Endothelial cell of hepatic sinusoid (primary cell): ENCODE results near the gene NUP50.
"Not testable (repeated sequence)": the region's sequence is repeated elsewhere in the genome, so short reads cannot be mapped to it uniquely, and the experiment has no call there.

Source experiments
- in situ Hi-C: cut with HindIII; loops from 2 replicates; pipeline ENCODE4 v1.10.0; 2017; ENCODE audit warnings: low sequenced_read_pairs

NUP50 gene

DNA sequence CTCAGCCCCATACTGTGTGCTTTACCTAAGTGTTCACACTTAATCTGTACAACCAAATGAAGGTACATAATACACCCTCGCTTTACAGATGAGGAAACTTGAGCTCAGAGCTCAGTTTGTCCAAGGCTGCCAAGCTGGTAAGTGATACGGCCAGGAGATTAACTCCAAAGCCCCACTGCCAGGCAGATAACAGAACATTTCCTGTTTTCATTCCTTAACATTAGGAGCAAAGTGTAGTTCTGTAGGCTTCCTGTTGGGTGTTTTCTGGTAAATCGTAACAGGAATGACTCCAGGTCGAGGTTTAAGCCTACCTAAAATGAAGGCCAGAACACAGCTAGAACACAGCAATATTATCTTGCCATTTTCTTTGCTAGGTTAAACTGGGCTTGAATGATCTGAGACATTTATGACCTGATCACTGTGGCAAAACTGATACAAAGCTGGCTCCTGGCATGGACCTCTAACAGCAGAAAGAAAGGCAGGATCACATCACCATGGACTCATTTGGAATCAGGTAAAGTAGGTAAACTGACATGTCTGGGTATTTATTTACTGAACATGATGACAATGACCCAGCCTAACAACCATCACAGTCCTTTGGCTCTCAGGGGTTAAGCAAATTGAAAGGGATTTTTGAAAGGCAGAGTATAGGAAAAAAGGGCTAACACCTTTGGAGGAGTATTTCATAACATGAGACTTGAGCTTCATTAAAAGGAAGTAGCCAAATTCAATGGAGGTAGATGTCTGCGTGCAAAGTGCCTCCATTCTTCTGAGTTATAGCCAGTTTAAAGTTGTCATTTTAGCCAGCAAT lies 3.9 kb upstream of the NUP50 start:
- in situ Hi-C loops, result no loop called here

GRCh38 chr22:45162531-45162930 lies 1.2 kb upstream of the NUP50 start:
- in situ Hi-C loops, result no loop called here

DNA sequence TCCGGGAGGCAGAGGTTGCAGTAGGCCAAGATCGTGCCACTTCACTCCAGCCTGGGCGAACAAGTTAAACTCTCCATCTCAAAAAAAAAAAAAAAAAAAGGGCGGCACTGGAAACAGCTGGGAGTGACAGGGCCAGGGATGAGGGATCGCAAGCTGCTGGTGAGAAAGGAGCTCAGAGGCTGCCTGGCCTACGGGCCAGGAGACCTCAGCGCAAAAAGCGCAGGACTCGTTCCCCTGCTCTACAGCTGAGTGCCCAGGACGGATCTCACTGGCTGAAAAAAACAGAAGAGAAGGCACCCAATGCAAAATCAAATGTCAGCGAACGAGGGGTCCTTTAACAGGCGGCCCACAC lies 650 bp upstream of the NUP50 start:
- in situ Hi-C loops, result no loop called here

- in situ Hi-C loops, result no loop called here
Observed at GRCh38 chr22:45164270-45165088, 754 bp downstream of the NUP50 start.

- in situ Hi-C loops, result no loop called here
Observed at GRCh38 chr22:45166932-45167331, 3.2 kb downstream of the NUP50 start.

DNA sequence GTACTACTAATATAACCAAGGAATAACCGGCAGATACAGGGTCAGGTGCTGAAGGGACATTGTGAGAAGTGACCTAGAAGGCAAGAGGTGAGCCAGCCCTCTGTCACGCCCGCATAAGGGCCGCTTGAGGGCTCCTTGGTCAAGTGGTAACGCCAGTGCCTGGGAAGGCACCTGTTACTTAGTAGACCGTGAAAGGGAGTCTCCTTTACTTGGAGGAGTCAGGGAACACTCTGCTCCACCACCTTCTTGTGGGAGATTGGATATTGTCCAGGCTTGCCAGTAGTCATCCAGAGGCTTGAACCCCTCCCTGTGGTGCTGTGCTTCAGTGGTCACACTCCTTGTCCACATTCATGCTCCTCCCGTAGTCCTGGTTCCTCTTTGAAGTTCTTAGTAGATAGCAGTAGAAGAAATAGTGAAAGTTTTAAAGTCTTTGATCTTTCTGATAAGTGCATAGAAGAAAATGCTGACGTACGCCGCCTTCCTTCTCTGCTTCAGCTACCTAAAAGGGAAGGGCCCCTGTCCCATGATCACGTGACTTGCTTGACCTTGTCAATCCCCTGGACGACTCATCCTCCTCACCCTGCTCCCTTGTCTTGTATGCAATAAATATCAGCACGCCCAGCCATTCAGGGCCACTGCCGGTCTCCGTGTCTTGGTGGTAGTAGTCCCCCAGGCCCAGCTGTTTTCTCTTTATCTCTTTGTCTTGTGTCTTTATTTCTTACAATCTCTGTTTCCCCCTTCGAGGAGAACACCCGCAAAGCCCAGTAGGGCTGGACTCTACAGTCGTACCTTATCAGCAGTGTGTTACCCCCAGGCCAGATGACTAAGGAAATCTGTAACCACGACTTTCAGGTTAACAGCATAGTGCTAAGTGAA lies 6.1 kb downstream of the NUP50 start:
- in situ Hi-C loops, result no loop called here

GRCh38 chr22:45171830-45172229 lies 8.1 kb downstream of the NUP50 start:
- in situ Hi-C loops, result no loop called here

- in situ Hi-C loops, result no loop called here
Observed at GRCh38 chr22:45172881-45173585, 9.3 kb downstream of the NUP50 start.

DNA sequence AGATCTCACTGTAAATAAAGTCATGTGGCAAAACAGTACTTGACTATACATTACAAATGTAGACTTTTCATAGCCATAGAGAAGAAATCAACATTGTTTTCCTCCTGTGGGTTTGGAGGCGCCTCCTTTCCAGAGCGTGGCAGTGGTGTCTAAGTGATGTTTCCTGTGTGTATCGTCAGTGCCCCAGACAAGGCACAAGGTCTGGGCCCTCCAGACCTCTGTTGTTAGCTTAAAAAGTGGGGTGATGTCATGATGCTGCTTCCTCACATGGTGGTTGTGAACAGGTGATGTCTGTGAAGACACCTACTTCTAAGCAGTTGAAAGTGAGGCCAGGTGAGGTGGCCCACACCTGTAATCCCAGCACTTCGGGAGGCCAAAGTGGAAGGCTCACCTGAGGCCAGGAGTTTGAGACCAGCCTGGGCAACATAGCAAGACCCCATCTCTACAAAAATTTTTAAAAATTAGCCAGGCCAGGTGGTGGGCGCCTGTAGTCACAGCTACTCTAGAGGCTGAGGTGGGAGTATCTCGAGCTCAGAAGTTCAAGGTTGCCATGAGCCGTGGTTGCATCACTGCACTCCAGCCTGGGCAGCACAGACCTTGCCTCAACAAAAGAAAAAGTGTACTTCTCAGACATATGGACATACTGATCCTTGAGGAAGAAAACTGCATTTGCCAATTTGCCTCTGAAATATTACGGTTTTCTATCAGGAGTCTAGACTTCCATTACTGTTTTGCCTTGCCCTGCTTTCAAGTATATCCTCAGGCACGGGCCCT lies 15.7 kb downstream of the NUP50 start:
- in situ Hi-C loops, result loop anchor here (10.0 kb wide), 1 partner anchor 155 kb away; no protein-coding TSS in a partner anchor

GRCh38 chr22:45180146-45180679 lies 16.5 kb downstream of the NUP50 start:
- in situ Hi-C loops, result loop anchor here (10.0 kb wide), 1 partner anchor 155 kb away; no protein-coding TSS in a partner anchor

DNA sequence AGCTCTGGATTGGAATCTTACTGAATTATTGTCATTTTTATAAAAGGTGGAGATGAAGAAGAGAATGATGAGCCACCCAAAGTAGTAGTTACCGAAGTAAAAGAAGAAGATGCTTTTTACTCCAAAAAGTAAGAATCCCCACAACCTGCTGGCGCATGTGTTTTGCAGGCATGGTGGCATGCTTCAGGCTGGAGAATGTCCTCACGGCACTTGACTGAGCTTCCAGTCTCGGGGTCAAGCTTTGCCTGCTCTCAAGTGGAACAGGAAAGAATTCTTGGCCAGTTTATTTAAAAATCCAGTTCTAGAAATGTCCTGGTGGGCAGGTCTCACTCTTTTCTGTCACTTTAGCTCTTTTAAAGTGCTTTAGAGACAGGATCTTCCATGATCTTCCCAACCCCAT lies 17.5 kb downstream of the NUP50 start:
- in situ Hi-C loops, result loop anchor here (10.0 kb wide), 1 partner anchor 154 kb away; no protein-coding TSS in a partner anchor

- in situ Hi-C loops, result loop anchor here (10.0 kb wide), 1 partner anchor 153 kb away; no protein-coding TSS in a partner anchor
Observed at GRCh38 chr22:45181766-45182165, 18.0 kb downstream of the NUP50 start.

DNA sequence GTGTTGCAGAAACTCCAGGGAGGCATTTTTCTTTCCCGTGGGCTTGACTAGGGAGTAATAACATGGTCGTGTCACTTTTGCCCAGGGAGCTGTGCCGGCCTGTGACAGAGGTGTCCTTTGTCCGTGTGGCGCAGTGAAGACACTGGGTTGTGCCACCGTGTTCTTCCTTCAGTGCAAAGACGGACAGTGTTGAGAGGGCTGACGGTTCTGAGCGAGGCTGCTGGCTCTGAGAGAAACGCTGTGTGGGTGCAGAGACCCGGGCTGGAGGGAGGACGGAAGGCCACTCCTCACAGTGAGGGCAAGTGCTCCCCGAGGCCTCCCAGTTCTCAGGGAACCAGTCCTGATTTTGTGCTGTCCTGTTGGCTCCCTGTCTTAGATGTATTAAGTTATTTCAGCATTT lies 20.2 kb downstream of the NUP50 start:
- in situ Hi-C loops, result loop anchor here (10.0 kb wide), 1 partner anchor 151 kb away; no protein-coding TSS in a partner anchor

DNA sequence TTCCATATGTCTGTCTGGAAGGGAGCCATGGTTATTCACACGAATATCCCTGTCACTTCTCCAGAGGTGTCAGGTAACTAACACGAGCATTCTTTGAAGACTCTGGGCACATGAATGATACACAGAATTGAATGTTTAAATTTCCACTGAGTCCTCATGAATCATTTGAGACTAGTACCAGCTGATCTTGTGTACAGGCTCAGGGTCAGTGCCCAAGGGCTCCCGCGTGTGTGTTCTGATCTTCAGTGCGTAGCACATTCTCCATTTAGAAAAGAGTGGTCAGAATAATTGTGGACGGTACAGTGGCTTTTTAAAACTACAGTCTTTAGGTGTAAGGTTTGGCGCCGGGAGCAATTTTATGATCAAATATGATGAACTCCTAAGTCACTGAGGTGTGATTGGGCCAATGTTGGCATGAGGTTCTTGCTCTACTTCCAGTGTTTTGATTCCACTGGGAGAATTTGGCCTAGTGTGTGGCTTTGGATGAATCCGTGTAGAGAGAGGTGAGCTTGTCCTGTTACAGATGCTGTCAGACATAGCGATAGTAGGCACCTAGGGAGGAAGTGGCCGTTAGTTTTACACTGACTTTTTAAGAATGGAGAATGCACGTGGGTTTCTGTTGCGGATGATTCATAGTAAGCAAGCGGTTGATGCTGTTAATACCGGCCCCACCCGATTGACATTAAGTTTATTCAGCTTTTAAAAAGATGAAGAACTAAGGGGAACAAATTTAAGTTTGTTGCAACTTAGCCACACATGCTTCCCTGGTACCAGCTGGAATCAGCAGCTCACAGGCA lies 22.2 kb downstream of the NUP50 start:
- in situ Hi-C loops, result loop anchor here (10.0 kb wide), 1 partner anchor 149 kb away; no protein-coding TSS in a partner anchor

GRCh38 chr22:45187891-45188290 lies 24.2 kb downstream of the NUP50 start:
- in situ Hi-C loops, result loop anchor here (10.0 kb wide), 1 partner anchor 147 kb away; no protein-coding TSS in a partner anchor

GRCh38 chr22:45188779-45189178 lies 25.1 kb downstream of the NUP50 start:
- in situ Hi-C loops, result loop anchor here (10.0 kb wide), 1 partner anchor 146 kb away; no protein-coding TSS in a partner anchor

GRCh38 chr22:45190202-45190872 lies 26.6 kb downstream of the NUP50 start:
- in situ Hi-C loops, result no loop called here

- in situ Hi-C loops, result not testable (repeated sequence)
Observed at GRCh38 chr22:45191746-45192145, 28.0 kb downstream of the NUP50 start.
